ENCODE results near the gene ESPN. TPM values are rescaled to one million over a fixed set of nuclear protein-coding genes. Genes with fewer than 3 reads are reported as not detected.

ESPN gene
- total RNA-seq, 1 experiment from 2014 or later, result 53.1 TPM

DNA sequence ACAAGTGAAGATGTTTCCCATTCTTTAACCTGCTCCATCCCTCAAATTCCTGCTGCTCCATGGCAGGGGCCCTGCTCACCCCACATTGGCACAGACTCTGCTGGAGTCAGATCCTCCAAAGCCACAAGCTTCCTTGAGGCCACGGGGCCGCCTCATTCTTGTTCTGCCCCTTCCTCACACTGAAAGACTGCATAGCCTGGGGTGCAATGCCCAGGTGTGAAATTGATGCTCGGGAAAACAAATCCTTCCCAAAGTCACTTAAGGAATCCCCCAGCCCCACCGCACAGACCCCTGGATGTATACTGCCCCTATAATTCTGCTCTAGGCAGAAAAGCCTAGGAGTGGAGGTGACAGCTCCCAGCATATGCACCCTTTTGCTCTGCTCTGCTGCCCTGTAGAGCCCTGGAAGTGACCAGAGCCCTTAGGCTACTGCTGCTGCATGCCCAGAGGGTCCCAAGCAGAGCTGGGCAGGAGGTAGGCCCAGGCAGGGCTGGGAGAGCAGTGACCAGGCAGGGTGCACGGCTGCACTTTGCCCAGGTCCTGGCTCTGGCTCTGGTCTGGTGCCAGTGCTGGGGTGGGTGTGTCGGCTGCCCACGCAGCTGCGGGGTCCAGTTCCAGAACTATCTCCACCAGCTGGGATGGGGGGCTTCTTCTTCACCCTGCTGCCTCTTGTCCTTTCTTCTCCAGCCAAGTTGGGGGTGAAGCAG lies 6.5 kb upstream of the ESPN start:
- Histone ChIP-seq H3K79me2 (ENCODE audit: insufficient read depth, low read length) (no peaks in the 10 kb centered on the region), H3K23ac (ENCODE audit: insufficient read length, low read depth, low read length) (no peak overlapping the region), H4K8ac (replicated peaks; ENCODE audit: insufficient read length, low read depth, low read length) (no peak overlapping the region), H3K4ac (ENCODE audit: low read depth, low read length) (no peak overlapping the region), H3K4me2 (ENCODE audit: insufficient read depth, insufficient read length, low read length) (no peak overlapping the region), H3K18ac (ENCODE audit: insufficient read length, low read depth, low read length) (no peak overlapping the region), H3K9me3 (ENCODE audit: control insufficient read depth, low read depth, low read length) (no peaks in the 10 kb centered on the region), H3K27ac (ENCODE audit: insufficient read length, low read depth, low read length) (no peak overlapping the region), H2BK5ac (ENCODE audit: insufficient read length, low read length) (no peak overlapping the region), H3K79me1 (ENCODE audit: insufficient read depth, low read depth, low read length, poor library complexity, severe bottlenecking) (no peaks in the 10 kb centered on the region), H2BK20ac (ENCODE audit: low read depth, low read length, poor library complexity, severe bottlenecking) (no peak overlapping the region), H2BK120ac (ENCODE audit: low read depth, low read length, poor library complexity, severe bottlenecking) (no peak overlapping the region), H3K9ac (ENCODE audit: extremely low read depth, insufficient read length, low read length) (no peak overlapping the region), H4K91ac (ENCODE audit: insufficient read length, low read depth, low read length) (no peak overlapping the region), H2BK15ac (ENCODE audit: low read depth, low read length) (no peak overlapping the region), H3K56ac (ENCODE audit: insufficient read length, low read depth, low read length) (no peak overlapping the region), H3K14ac (ENCODE audit: insufficient read depth, low read length) (no peak overlapping the region), H3T11ph (ENCODE audit: low read length) (no peak overlapping the region), H4K20me1 (ENCODE audit: control insufficient read depth, insufficient read depth, insufficient read length) (no peaks in the 10 kb centered on the region), H4K5ac (ENCODE audit: insufficient read length, low read depth, low read length) (no peak overlapping the region), H2AK5ac (ENCODE audit: insufficient read length, low read length) (no peak overlapping the region), H3K4me1 (ENCODE audit: insufficient read depth, low read length) (peaks cover 3% of the 10 kb centered on the region; the same call in 1 of the 2 replicates), H3K27me3 (ENCODE audit: insufficient read depth, low read length) (peaks cover 61% of the 10 kb centered on the region), H2BK12ac (ENCODE audit: insufficient read length, low read depth, low read length) (no peak overlapping the region), H3K23me2 (ENCODE audit: insufficient read length, low read depth, low read length, poor library complexity, severe bottlenecking) (peaks cover 7% of the 10 kb centered on the region), H2AFZ (ENCODE audit: low read length) (no peak overlapping the region)
- Mint-ChIP-seq H3K36me3 (ENCODE audit: insufficient read depth in 1 of 3, low read depth in 3 of 3) (no peaks in the 10 kb centered on the region), H3K4me3 (no peak overlapping the region), H3K9me3 (no peaks in the 10 kb centered on the region; a peak in 1 of 5 replicates), H3K4me1 (peaks cover 22 to 25% of the 10 kb centered on the region in 2 experiments), H3K27ac (no peak overlapping the region), H3K27me3 (ENCODE audit: low read depth) (peaks cover 97% of the 10 kb centered on the region)
- TF ChIP-seq, protein P1, sequence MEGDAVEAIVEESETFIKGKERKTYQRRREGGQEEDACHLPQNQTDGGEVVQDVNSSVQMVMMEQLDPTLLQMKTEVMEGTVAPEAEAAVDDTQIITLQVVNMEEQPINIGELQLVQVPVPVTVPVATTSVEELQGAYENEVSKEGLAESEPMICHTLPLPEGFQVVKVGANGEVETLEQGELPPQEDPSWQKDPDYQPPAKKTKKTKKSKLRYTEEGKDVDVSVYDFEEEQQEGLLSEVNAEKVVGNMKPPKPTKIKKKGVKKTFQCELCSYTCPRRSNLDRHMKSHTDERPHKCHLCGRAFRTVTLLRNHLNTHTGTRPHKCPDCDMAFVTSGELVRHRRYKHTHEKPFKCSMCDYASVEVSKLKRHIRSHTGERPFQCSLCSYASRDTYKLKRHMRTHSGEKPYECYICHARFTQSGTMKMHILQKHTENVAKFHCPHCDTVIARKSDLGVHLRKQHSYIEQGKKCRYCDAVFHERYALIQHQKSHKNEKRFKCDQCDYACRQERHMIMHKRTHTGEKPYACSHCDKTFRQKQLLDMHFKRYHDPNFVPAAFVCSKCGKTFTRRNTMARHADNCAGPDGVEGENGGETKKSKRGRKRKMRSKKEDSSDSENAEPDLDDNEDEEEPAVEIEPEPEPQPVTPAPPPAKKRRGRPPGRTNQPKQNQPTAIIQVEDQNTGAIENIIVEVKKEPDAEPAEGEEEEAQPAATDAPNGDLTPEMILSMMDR (conservative IDR thresholded peaks at IDR 0.05), result no peak
- no CpG with 5 or more reads among the region's 8 CpGs for WGBS (ENCODE audit: extremely low coverage, insufficient read length, low lambda C conversion rate)
- no peak for DNase-seq
